Activated CD8-positive, alpha-beta memory T cell treated with anti-CD3 and anti-CD28 coated beads, Interleukin-2, amount 50 U/mL, for 4 hours (primary cell): ENCODE measurements around the gene NLRP4.

Source experiments
- DNase-seq: peaks from one replicate; pipeline ENCODE4 v3.0.0-alpha.2; 2020

Gene NLRP4, protein sequence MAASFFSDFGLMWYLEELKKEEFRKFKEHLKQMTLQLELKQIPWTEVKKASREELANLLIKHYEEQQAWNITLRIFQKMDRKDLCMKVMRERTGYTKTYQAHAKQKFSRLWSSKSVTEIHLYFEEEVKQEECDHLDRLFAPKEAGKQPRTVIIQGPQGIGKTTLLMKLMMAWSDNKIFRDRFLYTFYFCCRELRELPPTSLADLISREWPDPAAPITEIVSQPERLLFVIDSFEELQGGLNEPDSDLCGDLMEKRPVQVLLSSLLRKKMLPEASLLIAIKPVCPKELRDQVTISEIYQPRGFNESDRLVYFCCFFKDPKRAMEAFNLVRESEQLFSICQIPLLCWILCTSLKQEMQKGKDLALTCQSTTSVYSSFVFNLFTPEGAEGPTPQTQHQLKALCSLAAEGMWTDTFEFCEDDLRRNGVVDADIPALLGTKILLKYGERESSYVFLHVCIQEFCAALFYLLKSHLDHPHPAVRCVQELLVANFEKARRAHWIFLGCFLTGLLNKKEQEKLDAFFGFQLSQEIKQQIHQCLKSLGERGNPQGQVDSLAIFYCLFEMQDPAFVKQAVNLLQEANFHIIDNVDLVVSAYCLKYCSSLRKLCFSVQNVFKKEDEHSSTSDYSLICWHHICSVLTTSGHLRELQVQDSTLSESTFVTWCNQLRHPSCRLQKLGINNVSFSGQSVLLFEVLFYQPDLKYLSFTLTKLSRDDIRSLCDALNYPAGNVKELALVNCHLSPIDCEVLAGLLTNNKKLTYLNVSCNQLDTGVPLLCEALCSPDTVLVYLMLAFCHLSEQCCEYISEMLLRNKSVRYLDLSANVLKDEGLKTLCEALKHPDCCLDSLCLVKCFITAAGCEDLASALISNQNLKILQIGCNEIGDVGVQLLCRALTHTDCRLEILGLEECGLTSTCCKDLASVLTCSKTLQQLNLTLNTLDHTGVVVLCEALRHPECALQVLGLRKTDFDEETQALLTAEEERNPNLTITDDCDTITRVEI

DNA sequence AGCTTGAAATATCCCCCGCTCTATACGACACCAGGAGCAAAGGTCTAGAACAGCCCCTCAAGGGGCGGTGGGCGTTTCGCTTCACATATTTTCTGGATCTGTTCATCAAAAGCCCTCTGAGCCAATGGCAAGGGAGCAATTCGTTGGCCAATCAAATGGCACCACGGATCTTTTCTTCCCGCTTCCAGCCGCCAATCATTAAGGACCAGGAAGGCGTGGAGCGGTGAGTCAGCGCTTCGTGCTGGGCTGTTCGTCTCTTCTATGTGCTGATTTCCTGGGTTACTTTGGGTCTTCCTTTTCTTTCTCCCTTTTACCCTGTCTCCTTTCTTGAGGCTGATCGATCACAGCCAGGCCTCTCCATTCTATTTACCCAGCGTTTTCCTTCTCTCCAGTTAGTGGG, at the start of gene NLRP4:
NLRP4 (plus strand) TSS at position 201 of the 400 bp plus-strand sequence. CDS start 15,541 bp downstream, outside the sequence.
- no peak for DNase-seq

DNA sequence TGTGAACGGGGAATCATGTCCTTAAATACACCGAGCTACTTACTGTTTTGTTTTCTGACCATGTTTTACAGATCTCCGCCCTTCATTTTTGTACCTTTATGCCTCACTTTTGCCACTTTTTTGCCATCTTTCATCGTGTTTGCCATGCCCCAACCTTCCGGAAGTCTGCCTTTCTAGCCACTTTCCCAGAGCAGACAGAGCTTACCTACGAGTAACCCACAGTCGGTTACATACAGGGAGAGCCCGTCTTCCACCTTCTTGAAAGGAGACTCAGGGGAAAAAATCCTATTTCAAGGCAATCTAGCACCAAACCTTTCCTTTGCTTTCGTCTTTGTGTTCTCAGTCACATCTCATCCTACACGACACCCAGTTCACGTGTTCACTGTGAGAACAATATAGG, 41.3 kb upstream of the NLRP4 start:
- no peak for DNase-seq

DNA sequence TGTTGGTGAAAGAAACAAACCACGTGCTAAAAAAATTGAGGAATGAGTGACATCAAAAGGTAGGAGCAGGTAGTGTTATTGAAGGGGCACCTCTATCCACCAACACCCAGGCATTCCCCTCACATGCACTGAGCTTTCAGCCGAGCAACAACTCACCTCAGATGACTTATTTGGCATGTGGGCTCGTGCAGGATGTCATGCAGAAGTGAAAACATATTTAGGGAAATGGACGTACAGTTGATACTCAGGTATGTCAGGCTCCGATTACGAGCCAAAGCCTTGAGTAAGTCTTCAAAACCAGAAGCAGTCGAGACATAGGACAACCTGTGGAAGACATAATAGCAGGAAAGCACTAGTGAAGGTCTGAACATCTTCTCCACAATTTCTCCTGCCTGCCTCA, 34.9 kb upstream of the NLRP4 start:
- no peak for DNase-seq

DNA sequence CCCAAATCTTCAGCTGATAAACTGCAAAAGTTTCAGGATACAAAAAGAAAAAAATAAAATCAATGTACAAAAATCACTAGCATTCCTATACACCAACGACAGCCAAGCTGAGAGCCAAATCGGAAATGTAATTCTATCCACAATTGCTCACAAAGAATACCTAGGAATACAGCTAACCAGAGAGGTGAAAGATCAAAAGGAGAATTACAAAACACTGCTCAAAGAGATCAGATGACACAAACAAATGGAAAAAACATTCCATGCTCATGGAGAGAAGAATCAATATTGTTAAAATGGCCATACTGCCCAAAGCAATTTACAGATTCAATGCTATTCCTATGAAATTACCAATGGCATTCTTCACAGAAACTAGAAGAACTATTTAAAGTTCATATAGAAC, 34.1 kb upstream of the NLRP4 start:
- DNase-seq = no peak

DNA sequence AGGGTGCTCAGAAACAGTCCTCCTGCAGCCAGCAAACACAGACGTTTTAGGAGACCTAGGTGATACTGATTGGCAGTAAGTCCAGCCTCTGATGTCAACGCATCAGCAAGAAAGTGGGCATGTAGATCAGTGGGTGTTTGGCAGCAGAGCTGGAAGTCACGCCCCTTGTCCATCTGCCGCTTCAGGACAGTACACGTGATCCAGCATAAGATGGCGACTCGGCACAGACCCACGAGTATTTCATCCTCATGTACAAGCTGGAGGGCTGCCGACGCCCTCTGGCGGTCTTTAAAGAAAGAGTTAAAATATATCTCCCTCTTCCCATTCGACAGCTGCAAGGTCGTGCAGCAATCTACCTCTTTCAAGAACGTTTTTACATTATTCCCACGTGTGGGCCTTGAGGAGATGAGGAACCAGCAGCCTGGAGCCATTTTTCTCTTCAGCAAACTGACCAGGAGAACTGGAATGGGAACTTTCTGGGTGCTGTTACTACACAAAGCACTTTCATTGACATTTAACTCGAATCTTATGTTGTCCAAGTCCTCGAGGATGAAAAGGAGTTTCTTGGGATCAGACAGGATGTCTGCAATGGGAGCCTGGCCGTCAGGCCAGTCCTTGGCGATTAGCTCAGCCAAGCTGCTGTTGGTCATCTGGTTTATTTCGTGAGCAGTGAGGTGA, 26.8 kb upstream of the NLRP4 start:
- no peak for DNase-seq

DNA sequence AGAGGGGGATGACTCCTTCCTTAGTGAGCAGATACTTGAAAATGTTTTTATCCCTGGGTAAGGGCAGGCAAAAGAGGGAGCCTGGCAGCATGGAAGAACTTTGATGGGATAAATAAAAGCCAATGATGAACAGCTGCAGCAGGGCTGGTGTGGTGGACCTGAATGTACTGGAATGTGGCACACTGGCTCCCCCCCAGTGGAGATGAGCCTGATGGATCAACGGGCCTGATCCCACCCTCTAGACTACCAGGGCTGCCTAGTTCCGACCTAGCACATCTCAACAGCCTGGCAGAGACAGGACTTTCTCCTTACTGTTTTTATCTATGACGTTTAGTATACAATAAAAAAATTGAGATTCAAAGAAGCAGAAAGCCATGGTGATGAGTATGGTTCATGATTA, 25.0 kb upstream of the NLRP4 start:
- DNase-seq = no peak

DNA sequence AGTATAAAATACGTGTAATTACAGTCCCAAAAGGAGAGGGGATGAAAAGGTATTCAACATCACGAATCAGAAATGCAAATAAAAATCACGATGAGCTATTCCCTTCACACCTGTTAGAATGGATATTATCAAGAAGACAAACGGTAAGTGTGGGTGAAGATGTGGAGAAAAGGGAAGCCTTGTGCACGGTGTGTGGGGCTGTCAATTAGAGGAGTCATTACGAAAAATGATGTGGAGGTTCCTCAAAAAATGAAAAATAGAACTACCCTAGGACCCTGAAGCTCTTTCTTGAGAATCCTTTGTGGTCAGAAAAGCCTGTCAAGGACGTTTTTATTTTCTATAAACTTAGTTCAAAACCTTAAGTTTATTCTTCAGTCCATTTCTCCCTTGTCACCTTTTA, 23.9 kb upstream of the NLRP4 start:
- no peak for DNase-seq

DNA sequence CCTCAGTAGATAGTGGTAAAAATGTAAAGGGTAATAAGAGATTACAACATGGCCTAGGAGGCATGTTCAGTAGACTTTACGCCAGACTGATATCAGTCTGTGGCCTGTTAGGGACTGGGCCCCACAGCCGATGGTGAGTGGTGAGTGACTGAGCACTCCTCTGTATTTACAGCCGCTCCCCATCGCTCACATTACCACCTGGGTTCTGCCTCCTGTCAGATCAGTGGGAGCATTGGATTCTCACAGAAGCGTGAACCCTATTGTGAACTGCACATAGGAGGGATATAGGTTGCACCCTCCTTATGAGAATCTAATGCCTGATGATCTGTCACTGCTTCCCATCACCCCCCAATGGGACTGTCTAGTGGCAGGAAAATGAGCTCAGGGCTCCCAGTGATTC, 22.4 kb upstream of the NLRP4 start:
- no peak for DNase-seq

DNA sequence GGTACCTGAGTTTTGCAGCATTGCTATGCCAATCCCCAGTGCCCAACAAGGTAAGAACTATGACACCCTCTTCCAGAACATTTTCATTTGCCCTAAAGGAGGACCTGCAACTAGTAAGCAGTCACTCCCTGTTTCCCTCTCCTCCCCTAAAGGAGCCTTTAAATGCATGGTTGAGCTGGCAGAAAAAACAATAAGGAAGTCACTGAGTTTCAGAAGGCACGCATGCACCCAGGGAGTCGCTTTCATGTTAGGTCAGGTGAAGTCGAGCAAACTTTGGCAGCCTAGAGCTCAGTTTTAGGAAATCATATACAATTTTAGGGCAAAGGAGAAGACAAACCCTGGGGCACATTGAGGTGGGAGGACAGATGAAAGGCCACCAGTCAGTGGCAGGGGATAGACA, 16.3 kb upstream of the NLRP4 start:
- no peak for DNase-seq

DNA sequence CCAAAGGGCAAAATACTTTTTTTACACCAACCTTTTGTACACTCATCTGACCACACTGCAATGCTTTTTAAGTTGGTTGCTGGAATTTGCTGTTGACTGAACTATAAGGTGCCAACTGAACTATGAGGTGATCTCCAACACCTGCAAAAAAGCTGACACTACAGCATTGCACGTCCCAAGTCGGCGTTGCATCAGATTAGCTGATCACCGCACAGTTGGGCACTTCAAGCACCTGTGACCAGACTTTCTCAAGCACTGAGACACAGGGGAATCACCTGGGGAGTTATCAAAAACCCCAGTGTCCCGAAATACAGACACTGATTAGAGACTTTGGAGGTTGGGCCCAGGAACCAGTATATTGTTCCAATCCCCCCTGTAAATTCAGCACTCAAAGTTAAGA, 5.7 kb upstream of the NLRP4 start:
- DNase-seq = no peak

DNA sequence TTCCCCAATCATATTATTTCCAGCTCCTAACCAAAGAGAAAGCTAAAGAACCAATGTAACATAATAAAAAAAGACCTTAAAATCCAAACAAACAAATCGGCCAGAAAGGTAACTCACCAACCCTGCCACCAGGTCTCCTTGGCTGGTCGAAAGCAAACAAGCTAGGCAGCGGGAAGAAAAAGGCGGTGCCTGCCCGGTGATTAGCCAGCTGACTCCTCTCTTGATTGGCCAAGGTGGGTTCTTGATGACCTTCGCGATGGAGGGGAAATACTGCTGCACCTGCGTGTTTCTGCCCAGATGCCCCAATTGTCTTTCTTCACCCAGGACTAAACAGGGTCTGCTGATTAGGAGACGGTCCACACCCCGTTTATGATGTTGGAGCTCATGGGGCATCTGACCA, 4.5 kb upstream of the NLRP4 start, which contains the start of gene NLRP11:
NLRP11 (minus strand) TSS at position 154 of the 400 bp plus-strand sequence. CDS start 13,825 bp downstream, outside the sequence.
- DNase-seq = no peak

DNA sequence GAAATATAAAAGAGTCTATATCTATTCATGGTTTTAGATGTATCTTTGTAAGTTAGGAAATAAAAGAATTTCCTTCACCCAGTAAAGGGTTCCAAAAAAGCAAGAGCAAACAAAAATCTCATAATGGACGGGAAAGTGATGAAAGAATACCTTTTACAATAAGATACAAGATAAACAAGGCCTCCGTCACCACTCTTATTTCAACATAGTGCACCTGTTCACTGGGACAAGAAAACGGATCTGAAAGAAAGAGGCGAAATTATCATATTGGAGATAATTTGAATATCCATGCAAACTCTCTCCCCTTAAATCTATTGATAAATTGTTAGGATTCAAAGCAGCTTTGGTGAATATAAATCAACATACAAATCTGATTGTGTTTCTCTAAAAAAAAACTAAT, 3.7 kb upstream of the NLRP4 start:
- DNase-seq = no peak

DNA sequence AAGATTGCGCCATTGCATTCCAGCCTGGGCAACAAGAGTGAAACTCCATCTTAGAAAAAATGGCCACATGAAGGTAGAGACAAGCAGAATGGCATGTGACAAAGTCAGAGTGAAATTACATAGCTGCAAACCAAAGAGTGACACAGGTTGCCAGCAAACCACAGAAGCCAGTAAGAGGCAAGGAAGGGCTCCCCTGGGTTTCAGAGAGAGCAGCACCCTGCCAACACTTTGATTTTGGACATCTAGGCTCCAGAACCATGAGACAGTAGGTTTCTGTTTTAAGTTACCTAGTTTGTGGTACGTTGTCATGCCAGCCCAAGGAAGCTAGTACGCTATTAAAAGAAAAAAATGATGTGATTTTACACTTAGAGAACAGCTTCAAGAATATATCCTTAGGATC, 1.9 kb downstream of the NLRP4 start:
- DNase-seq = no peak

DNA sequence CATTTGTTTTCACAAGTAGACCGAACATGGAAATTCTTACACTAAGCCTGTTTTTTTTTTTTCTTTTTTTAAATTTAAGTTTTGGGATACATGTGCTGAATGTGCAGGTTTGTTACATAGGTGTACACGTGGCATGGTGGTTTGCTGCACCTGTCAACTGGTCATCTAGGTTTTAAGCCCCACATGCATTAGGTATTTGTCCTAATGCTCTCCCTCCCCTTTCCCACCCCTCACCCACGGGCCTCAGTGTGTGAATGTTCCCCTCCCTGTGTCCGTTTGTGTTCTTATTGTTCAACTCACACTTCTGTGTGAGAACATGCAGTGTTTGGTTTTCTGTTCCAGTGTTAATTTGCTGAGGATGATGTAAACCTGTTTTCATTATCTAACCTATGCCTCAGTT, 2.6 kb downstream of the NLRP4 start:
- DNase-seq = no peak

DNA sequence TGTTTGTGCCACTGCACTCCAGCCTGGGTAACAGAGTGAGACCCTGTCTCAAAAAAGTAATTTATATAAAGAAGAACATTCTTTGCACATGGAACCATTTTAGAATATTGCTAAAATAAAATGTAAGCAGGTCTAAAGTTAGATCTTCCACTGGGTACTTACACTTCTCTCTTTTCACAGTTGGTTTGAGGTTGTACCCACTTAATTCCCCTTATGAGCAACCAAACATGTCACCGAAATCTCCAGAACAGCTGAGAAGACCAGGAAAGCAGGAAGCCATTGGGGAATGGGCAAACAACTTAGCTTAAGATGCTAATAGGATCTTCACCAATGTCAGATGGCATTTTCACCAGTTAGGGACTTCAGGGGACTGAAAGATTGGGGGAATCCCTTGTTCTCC, 18.8 kb downstream of the NLRP4 start:
- no peak for DNase-seq

DNA sequence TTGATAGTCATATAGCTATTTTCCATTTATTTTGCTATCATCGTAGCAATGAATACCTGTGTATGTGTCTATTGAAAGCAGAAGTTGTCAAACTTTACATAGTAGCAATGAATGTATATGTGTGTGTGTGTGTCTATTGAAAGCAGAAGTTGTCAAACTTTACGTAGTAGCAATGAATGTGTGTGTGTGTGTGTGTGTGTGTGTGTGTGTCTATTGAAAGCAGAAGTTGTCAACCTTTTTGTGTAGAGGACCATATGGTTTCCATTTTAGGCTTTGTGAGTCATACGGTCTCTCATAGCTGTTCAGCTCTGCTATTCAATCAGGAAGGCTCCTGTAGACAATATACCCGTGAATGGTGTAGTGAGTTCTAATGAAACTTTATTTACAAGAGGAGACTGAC, 20.8 kb downstream of the NLRP4 start:
- DNase-seq = no peak

DNA sequence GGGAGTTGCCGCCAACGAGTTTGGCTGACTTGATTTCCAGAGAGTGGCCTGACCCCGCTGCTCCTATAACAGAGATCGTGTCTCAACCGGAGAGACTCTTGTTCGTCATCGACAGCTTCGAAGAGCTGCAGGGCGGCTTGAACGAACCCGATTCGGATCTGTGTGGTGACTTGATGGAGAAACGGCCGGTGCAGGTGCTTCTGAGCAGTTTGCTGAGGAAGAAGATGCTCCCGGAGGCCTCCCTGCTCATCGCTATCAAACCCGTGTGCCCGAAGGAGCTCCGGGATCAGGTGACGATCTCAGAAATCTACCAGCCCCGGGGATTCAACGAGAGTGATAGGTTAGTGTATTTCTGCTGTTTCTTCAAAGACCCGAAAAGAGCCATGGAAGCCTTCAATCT, 21.6 kb downstream of the NLRP4 start:
- no peak for DNase-seq

DNA sequence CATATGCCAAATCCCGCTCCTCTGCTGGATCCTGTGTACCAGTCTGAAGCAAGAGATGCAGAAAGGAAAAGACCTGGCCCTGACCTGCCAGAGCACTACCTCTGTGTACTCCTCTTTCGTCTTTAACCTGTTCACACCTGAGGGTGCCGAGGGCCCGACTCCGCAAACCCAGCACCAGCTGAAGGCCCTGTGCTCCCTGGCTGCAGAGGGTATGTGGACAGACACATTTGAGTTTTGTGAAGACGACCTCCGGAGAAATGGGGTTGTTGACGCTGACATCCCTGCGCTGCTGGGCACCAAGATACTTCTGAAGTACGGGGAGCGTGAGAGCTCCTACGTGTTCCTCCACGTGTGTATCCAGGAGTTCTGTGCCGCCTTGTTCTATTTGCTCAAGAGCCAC, 22.1 kb downstream of the NLRP4 start:
- no peak for DNase-seq

DNA sequence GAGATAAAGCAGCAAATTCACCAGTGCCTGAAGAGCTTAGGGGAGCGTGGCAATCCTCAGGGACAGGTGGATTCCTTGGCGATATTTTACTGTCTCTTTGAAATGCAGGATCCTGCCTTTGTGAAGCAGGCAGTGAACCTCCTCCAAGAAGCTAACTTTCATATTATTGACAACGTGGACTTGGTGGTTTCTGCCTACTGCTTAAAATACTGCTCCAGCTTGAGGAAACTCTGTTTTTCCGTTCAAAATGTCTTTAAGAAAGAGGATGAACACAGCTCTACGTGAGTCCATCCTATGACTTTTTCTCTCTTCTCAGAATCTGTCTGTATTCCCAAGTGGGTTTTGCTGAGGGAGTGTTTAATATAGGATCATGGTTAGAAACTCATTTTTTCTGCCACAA, 22.6 kb downstream of the NLRP4 start:
- DNase-seq = no peak

DNA sequence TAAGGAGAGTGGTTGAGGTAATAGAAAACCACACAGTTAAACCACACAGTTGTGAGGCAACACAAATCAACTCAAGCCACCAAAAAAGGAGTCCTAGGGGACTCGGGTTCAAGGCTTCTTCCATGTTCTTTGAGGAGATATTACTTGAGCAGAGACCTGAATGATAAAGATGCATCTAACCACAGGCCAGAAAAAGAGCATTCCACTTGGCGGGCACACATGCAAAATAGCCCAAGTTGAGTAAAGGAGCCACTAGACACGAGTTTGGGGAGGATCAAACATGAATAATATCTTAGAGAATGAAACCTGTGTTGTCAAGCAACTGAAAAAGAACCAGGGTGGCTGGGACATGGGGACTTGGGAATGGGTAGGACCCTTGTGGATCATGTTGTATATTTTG, 30.2 kb downstream of the NLRP4 start:
- DNase-seq = no peak

DNA sequence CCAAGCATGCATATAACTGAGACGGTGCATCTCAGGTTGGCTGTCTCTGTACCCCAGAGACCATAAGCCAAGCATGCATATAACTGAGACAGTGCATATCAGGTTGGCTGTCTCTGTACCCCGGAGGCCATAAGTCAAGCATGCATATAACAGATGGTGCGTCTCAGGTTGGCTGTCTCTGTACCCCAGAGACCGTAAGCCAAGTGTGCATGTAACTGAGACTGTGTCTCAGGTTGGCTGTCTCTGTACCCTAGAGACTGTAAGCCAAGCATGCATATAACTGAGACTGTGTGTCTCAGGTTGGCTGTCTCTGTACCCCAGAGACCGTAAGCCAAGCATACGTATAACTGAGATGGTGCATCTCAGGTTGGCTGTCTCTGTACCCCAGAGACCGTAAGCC, 30.8 kb downstream of the NLRP4 start:
- no peak for DNase-seq

DNA sequence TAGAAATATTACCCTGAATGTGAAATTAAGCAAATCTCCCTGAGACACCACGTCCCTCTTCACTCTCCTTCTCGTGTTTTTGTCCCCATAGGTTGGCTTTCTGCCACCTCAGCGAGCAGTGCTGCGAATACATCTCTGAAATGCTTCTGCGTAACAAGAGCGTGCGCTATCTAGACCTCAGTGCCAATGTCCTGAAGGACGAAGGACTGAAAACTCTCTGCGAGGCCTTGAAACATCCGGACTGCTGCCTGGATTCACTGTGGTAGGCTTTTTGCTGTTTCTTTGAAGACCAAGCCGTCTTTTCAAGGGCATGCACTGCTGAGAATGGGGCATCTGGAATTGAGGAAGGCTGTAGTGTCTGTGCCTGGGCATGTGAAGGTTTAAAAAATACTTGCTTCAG, 34.4 kb downstream of the NLRP4 start:
- DNase-seq = no peak

DNA sequence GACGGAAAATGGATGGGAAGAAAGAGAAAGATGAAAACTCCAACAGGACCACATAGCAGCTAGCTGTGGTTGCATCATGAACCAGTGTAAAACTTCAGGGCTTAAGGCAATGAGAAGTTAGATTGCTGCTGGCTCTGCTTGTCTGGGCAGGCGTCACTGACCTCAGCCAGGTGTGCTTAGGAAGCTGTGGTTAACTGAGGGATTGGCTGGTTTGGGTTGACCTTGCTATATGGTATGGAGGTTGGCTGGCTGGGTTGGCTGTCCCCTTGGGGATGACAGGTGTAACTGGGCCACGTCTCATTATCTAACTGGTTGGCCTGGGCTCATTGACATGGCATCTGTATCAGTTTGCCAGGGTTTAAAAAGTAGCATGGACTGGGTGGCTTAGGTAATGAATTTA, 40.9 kb downstream of the NLRP4 start:
- DNase-seq = no peak
